GM19099 (cell line): ENCODE measurements around the gene MAP4K4.

Experiments
- POLR2A ChIP-seq: IDR thresholded peaks from 3 replicates; pipeline ENCODE4 v1.6.1; 2011; ENCODE audit warnings: low read depth; ENCODE audit not compliant: insufficient read length; ENCODE audit errors: extremely low read depth

Gene MAP4K4

GRCh38 chr2:101729521-101730190 lies 32.1 kb downstream of the MAP4K4 start:
- TF ChIP-seq POLR2A = no peak

DNA sequence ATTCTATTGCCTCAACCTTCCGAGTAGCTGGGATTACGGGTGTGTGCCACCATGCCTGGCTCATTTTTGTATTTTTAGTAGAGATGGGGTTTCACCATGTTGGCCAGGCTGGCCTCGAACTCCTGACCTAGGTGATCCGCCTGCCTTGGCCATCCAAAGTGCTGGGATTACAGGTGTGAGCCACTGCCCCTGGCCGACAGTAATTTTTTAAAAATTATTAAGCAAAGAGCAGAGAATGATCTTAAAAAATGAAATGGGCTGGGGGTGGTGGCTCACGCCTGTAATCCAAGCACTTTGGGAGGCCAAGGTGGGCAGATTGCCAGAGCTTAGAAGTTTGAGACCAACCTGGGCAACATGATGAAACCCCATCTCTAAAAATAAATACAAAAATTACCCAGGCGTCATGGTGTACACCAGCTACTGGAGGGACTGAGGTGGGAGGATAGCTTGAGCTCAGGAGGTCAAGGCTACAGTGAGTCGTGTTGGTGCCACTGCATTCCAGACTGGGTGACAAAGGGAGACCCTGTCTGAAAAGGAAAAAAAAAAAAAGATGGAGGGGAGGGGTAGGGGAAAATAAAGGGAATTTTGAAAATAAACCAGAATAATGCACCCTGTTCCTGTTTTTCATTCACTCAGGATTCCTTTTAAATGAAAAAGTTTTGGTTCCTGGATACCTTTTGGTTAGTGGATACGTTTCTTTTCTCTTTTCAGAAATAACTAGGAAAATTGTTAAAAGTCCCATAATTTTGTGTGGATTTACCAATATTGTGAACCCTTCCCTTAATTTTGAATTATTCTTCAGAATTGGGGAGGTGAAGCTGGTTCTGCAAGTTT lies 33.9 kb downstream of the MAP4K4 start:
- no peak for TF ChIP-seq POLR2A

- no peak for TF ChIP-seq POLR2A
Measured at GRCh38 chr2:101732199-101732598, 34.7 kb downstream of the MAP4K4 start.

DNA sequence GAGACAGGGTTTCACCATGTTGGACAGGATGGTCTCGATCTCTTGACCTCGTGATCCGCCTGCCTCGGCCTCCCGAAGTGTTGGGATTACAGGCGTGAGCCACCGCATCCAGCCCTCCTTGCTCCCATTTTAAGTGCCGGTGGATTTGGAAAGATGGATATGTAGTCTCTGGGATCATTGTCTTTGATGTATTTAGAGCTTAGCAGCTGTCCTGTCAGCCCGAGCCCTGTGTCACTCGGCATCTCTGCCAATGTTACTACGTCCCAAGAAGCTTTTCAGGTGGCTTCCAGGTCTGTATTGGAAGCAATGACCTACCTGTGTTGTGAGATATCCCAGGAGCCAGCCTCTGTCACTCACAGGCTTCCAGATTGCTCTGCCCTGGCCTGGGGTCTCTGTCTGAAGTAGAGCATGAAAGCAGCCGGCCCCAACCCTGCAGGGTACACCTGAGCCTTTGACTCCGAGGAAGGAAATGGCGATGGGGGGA lies 35.3 kb downstream of the MAP4K4 start:
- TF ChIP-seq POLR2A = no peak

- no peak for TF ChIP-seq POLR2A
Measured at GRCh38 chr2:101733257-101733993, 35.9 kb downstream of the MAP4K4 start.

DNA sequence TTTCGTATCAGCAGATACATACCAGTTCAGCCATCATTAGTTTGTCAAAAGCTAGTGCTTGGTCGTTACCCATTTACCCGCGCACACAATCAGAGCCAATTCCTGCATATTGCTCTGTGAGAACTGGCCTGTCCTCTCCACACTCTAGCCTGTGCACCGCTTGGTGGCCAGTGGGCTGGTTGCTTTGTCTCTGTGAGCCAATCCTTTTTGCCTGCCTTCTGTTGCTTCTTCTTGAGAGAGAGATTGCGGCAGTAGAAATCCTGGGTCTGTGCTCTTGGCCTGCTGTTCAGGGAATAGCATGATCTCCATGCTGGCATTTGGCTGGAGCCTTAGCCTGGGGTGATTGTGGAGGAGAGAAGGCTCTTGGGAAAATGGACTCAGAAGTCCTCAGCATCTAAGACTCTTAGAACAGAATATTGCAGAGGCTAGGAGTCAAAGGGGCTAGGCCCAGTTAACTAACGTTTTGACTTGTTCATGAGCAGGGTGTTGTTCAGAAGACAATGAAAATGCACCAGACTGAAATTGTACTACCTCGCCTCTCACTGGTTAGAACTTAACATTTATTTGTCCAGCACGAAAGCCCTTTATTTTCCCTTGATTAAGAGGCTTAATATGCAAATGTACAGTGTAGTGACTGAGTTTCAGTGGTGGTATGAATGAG lies 37.1 kb downstream of the MAP4K4 start:
- no peak for TF ChIP-seq POLR2A

DNA sequence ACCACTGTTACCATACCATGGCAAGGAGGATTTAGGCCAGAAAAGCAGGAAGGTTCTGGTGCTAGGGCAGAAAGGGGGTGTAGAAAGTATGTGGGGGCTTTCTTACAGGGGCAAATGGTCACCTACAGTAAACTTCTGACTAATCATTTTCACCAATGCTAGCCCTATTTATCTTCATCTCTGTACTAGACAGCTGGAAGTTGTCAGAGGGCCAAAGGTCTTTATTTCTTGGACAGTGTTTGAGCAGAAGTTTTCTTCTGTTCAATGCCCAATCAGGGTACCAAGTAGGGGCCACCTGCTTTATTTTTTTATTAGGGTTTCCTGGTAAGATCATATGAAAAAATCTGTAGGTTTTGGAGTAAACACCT lies 37.6 kb downstream of the MAP4K4 start:
- TF ChIP-seq POLR2A = no peak

- no peak for TF ChIP-seq POLR2A
Measured at GRCh38 chr2:101736233-101736632, 38.7 kb downstream of the MAP4K4 start.

- no peak for TF ChIP-seq POLR2A
Measured at GRCh38 chr2:101736861-101737291, 39.4 kb downstream of the MAP4K4 start.

DNA sequence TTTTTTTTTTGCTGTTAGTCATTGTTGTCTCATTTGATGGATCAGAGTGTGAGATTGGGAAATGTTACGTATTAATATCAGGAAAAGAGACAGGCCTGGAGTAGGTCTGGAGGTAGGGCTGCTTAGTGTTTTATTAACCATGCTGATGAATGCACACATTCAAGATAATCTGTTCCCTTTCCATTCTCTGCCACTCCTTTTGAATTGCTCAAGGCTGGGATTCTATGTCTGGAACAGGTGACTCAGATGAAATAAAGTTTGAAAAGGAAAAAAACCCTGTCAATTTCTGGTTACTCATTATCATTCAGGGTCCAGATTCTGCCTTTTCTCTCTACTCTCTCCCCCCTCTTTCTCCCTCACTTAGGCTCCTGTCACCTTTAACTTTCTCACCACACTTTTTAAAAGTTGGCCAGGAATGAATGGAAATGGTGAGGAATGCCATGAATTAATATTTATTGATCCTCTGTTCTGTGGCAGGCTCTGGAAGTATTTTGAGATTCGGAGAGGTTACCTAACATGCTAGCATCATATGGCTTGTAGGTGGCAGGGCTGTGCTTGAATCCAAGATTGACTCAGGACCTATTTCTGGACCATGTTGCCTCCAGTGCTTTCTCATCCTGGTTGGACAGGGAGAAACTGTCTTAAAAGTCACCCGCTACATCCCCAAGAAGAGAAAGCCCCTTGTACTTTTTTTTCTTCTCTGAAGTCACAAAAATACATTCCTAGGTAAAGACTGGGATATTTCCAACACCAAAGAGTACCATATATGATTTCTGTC lies 40.2 kb downstream of the MAP4K4 start:
- TF ChIP-seq POLR2A = no peak

GRCh38 chr2:101738649-101739048 lies 41.1 kb downstream of the MAP4K4 start:
- TF ChIP-seq POLR2A = no peak

GRCh38 chr2:101740555-101740964 lies 43.1 kb downstream of the MAP4K4 start:
- TF ChIP-seq POLR2A = no peak

GRCh38 chr2:101741775-101742520 lies 44.4 kb downstream of the MAP4K4 start:
- TF ChIP-seq POLR2A = no peak
